KBM-7 (cell line): Measurements from ENCODE around the gene BRMS1L.
"Not testable (repeated sequence)": the region's sequence is repeated elsewhere in the genome, so short reads cannot be mapped to it uniquely, and the experiment has no call there.

Experiments used
- DNase-seq: peaks from one replicate; pipeline ENCODE4 v3.0.0-alpha.2; 2015
- in situ Hi-C: fragments of 300-500 bp; cut with MboI; formaldehyde crosslinking; loops from 2 replicates; pipeline ENCODE4 v1.14.3; 2020; ENCODE audit warnings: low sequenced_read_pairs, low pct_unique_long_range_greater_than_20kb, mixed read lengths

BRMS1L gene

GRCh38 chr14:35819591-35820540 is 6.3 kb upstream of the BRMS1L start:
- DNase-seq = no peak
- in situ Hi-C loops = no loop called here

- peak; percentile 69 for DNase-seq
- in situ Hi-C loops = no loop called here
Observed at GRCh38 chr14:35821564-35822411, 4.3 kb upstream of the BRMS1L start.

- no peak for DNase-seq
- in situ Hi-C loops = no loop called here
Observed at GRCh38 chr14:35822501-35822900, 3.6 kb upstream of the BRMS1L start.

GRCh38 chr14:35824446-35825165 is 1.5 kb upstream of the BRMS1L start:
- DNase-seq, in situ Hi-C loops: not testable (repeated sequence)

- no peak for DNase-seq
- in situ Hi-C loops = no loop called here
Observed at GRCh38 chr14:35825968-35826217, 245 bp upstream of the BRMS1L start.

GRCh38 chr14:35826952-35827416 is 846 bp downstream of the BRMS1L start:
- no peak for DNase-seq
- in situ Hi-C loops = no loop called here

- in situ Hi-C loops = no loop called here
- DNase-seq = no peak
Observed at GRCh38 chr14:35827678-35828472, 1.7 kb downstream of the BRMS1L start.

GRCh38 chr14:35829449-35829848 is 3.3 kb downstream of the BRMS1L start:
- in situ Hi-C loops = no loop called here
- no peak for DNase-seq

- in situ Hi-C loops = no loop called here
- no peak for DNase-seq
Observed at GRCh38 chr14:35835208-35835982, 9.3 kb downstream of the BRMS1L start.

- DNase-seq, in situ Hi-C loops: not testable (repeated sequence)
Observed at GRCh38 chr14:35841704-35842103, 15.6 kb downstream of the BRMS1L start.

GRCh38 chr14:35842245-35842644 is 16.1 kb downstream of the BRMS1L start:
- in situ Hi-C loops, DNase-seq: not testable (repeated sequence)

GRCh38 chr14:35844494-35844893 is 18.4 kb downstream of the BRMS1L start:
- no peak for DNase-seq
- in situ Hi-C loops = no loop called here

- DNase-seq = no peak
- in situ Hi-C loops = no loop called here
Observed at GRCh38 chr14:35847636-35848035, 21.5 kb downstream of the BRMS1L start.

- DNase-seq = no peak
- in situ Hi-C loops = no loop called here
Observed at GRCh38 chr14:35849122-35849521, 23.0 kb downstream of the BRMS1L start.

- no peak for DNase-seq
- in situ Hi-C loops = no loop called here
Observed at GRCh38 chr14:35851823-35852222, 25.7 kb downstream of the BRMS1L start.

GRCh38 chr14:35853225-35853624 is 27.1 kb downstream of the BRMS1L start:
- no peak for DNase-seq
- in situ Hi-C loops = no loop called here

- in situ Hi-C loops = no loop called here
Observed at GRCh38 chr14:35854696-35855270, 28.6 kb downstream of the BRMS1L start.

More at GRCh38 chr14:35854696-35855270, 28.6 kb downstream of the BRMS1L start:
- DNase-seq = no peak
